GM08714 (cell line): Measurements from ENCODE around the gene KCNH5.
"Not testable (repeated sequence)": the region's sequence is repeated elsewhere in the genome, so short reads cannot be mapped to it uniquely, and the experiment has no call there.

ENCODE experiments used
- H3K4me3 ChIP-seq: fragments of 200-500 bp; sonication (Bioruptor generic); 2 replicates; pipeline ENCODE4 v1.5.1; 2014; ENCODE audit warnings: mild to moderate bottlenecking, low read length, inconsistent platforms
- ZNF274 ChIP-seq: IDR thresholded peaks from 2 replicates; pipeline ENCODE4 v1.6.1; 2012; ENCODE audit warnings: mild to moderate bottlenecking, low read depth, low read length

Gene KCNH5

GRCh38 chr14:62889364-62889763 lies 155.9 kb downstream of the KCNH5 start:
- no peak overlapping the region for H3K4me3 ChIP-seq
- TF ChIP-seq ZNF274, result no peak

DNA sequence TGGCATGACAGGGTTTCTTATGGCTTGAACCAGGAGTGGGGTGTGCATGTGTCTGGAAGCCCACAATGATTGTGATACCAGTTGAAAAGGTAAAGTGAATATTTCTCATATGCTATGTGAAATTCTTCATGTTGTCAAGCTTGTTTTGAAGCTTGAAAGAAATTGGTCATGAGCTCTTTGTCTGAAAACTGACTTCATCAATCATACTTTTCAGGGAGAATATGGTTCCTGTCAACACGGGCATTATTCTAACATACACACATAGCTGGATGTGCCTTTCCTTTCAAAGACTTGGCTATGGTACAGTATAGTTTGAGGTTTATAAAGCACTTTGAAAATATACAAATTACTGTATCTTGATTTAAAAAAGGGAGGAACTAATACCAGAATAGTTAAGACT lies 158.8 kb downstream of the KCNH5 start:
- TF ChIP-seq ZNF274, result no peak
- no peak overlapping the region for H3K4me3 ChIP-seq

- TF ChIP-seq ZNF274, result no peak
- no peak overlapping the region for H3K4me3 ChIP-seq
These were observed 159.8 kb downstream of the KCNH5 start for GRCh38 chr14:62885451-62885850.

GRCh38 chr14:62882967-62883366 lies 162.3 kb downstream of the KCNH5 start:
- TF ChIP-seq ZNF274, result no peak

DNA sequence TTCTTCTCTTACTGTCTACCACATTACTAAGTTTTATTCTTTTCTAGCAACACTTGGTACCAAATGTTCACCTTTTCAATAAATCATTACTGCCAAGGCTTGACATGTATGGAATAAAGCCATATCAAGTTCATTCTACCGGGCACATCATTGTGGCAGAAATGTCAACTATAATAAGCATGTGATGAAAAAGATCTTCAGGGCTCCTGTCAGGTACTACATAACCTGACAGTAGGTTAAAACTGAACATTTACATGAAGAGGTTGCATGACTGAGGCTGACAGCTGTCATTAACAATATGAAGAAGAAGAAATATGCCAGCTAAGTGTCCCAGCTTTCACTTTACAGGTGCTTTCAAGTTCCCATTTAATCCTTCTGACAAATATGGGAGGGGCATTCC lies 178.9 kb downstream of the KCNH5 start:
- H3K4me3 ChIP-seq, result no peak overlapping the region
- TF ChIP-seq ZNF274, result no peak

More at GRCh38 chr14:62882967-62883366, 162.3 kb downstream of the KCNH5 start:
- no peak overlapping the region for H3K4me3 ChIP-seq

DNA sequence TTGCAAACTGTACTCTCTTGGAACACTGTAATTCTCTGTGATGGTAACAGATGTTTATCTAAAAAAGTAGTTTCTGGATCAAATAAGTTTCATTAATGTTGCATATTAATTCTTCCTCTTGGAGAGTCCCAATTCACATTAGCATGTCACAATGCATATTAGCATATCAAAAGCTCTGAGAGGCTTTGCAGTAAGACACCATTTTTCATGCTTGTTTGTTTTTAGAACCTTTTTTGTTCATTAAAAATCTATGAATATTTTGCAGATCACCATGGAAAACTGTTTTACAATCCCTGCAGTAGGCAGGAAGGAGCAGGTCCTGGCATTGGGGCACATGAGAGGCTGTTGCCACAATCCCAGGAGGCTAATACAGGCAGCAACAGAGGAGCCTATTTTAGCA lies 180.7 kb downstream of the KCNH5 start:
- H3K4me3 ChIP-seq, result no peak overlapping the region
- TF ChIP-seq ZNF274, result no peak

DNA sequence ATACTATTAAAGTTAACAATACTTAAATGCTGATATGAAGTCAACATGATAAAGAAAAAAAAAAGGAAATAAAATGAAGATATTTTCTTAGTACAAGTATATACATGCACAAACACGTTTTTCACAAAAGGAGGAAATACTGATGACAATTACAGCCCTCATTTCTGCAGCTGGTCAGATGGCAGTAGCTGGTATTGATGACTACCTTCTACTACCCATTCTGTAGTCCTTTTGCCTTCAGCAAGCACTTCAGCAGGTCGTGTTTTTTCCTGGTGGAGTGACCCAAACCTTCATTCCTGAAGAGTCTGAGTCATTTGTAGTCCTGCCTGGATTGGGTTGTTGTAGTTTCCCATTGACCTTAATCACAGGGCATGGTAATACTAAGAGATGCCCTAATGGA lies 187.2 kb downstream of the KCNH5 start:
- H3K4me3 ChIP-seq, result not testable (repeated sequence)

- TF ChIP-seq ZNF274, result no peak
- H3K4me3 ChIP-seq, result no peak overlapping the region
These were observed 190.3 kb downstream of the KCNH5 start for GRCh38 chr14:62854951-62855350.

- no peak overlapping the region for H3K4me3 ChIP-seq
- TF ChIP-seq ZNF274, result no peak
These were observed 198.1 kb downstream of the KCNH5 start for GRCh38 chr14:62847168-62847567.

- no peak for TF ChIP-seq ZNF274
- no peak overlapping the region for H3K4me3 ChIP-seq
These were observed 200.7 kb downstream of the KCNH5 start for GRCh38 chr14:62844546-62844945.

GRCh38 chr14:62824086-62824485 lies 221.2 kb downstream of the KCNH5 start:
- no peak for TF ChIP-seq ZNF274
- no peak overlapping the region for H3K4me3 ChIP-seq

DNA sequence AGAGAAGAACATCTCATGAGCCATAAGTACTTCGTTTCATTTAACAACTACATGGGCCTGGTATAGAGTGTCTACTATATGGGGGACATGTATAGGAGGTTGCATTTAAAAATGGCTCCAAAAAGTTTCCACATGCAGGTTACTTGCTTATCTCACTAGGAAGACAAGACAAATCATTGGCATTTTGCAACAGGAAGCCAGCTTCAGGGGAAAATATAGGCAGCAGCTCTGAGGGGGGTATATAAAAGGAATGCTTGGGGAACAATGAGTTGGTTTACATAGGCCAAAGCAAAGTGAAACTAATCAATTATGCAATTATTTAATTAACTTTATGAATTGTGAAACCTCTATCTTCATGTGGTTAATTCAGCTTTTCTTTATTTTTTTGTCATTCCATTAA lies 225.3 kb downstream of the KCNH5 start:
- no peak for TF ChIP-seq ZNF274
- H3K4me3 ChIP-seq, result no peak overlapping the region

- no peak overlapping the region for H3K4me3 ChIP-seq
- no peak for TF ChIP-seq ZNF274
These were observed 237.6 kb downstream of the KCNH5 start for GRCh38 chr14:62807636-62808035.

DNA sequence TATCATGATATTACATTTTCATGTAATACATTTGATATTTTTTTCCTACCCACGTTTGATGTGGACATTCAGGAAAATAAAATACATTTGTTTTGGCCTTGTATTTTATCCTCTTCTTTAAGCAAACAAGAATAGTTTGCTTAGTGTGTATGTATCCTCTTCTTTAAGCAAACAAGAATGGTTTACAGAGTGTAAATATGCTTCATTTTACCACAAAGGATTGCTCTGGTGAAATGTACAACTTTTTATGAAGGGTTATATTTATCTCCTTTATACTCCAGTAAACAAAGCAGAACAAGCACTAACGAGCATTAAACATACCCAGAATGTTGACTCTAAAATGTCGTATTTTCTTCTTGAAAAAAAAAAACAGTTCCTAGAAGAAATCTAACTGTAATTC lies 244.7 kb downstream of the KCNH5 start:
- no peak overlapping the region for H3K4me3 ChIP-seq
- TF ChIP-seq ZNF274, result no peak

DNA sequence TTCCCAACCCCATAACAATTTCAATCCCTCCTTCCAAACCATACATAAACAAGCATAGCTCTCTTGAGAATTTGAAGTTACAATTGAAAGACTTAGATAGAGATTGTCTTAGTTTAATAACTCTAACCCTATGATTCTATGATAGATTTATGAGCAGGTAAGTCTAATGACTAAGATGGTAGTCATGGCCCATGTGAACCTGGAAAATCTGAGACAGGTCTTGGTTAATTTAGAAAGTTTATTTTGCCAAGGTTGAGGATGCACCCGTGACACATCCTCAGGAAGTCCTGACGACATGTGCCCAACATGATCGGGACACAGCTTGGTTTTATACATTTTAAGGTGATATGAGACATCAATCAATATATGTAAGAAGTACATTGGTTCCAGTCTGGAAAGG lies 248.8 kb downstream of the KCNH5 start:
- no peak for TF ChIP-seq ZNF274

GRCh38 chr14:62792578-62792977 lies 252.7 kb downstream of the KCNH5 start:
- H3K4me3 ChIP-seq, result no peak overlapping the region
- TF ChIP-seq ZNF274, result no peak

More for the DNA sequence above, 248.8 kb downstream of the KCNH5 start:
- H3K4me3 ChIP-seq, result no peak overlapping the region

DNA sequence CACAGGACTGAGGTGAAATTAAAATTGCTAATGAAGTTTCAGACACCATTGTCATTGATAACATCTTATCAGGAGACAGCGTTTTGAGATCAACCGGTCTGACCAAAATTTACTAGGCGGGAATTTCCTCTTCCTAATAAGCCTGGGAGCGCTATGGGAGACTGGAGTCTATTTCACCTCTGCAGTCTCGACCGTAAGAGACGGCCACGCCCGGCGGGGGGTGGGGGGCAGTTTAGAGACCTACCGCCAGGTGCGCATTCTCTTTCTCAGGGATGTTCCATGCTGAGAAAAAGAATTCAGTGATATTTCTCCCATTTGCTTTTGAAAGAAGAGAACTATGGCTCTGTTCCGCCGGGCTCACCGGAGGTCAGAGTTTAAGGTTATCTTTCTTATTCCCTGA lies 263.9 kb downstream of the KCNH5 start:
- H3K4me3 ChIP-seq, result not testable (repeated sequence)
